GM18507 (cell line): Measurements from ENCODE around the gene KLRF1.
A peak's percentile ranks its signal among the peaks of the same experiment; 100 is the strongest.
"Not testable (repeated sequence)": the region's sequence is repeated elsewhere in the genome, so short reads cannot be mapped to it uniquely, and the experiment has no call there.

Experiments
- DNase-seq: peaks from one replicate; pipeline ENCODE4 v3.0.0; 2011; ENCODE audit warnings: low read depth; ENCODE audit not compliant: insufficient read length; ENCODE audit errors: extremely low spot score
- FAIRE-seq: peaks from 2 replicates; lab custom pipeline; 2011; peaks lifted over from hg19 to GRCh38; lab: Jason Lieb, UNC

The KLRF1 gene

DNA sequence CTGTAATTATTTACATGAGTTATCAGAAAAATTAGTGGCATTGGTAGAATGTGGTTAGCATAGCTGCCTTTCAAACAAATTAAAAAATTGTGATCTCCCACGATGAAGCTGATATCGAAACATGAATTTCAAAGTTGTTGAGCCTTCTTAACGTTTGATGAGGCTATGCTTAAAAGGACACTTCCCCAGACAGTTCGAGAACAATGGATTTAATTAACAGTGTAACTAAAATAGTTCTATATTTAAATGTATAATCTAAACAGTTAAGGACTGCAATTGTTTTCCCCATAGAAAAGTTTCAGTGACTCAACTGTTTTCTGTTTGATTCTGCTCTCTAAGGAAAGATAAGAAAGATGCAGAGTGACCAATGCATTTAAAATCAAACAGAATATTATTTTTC is 40.2 kb downstream of the KLRF1 start:
- no peak for DNase-seq
- FAIRE-seq = peak; percentile 21

DNA sequence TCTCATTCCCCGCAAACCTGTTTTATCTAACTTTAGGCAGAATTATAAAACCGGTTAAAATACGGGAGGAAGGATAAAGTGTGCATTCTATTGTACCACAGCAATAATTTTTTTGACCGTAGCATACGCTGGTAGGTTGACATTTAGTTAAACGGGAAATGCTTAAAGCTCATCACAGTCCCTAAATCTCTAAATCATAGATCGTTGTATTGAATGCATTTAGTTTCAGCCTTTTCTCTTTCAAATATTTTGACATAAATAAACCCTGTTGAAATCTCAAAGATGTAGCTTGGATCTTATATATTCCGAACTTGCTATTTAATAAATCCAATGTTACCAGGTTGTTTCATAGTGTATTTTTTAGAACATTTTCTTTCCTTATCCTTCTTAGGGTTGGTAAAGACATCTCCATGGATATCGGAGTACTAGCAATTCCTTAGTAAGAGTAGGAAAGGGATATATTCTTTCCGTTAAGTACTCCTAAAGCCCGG is 41.1 kb downstream of the KLRF1 start:
- DNase-seq (no peak), FAIRE-seq (peak; percentile 62)

DNA sequence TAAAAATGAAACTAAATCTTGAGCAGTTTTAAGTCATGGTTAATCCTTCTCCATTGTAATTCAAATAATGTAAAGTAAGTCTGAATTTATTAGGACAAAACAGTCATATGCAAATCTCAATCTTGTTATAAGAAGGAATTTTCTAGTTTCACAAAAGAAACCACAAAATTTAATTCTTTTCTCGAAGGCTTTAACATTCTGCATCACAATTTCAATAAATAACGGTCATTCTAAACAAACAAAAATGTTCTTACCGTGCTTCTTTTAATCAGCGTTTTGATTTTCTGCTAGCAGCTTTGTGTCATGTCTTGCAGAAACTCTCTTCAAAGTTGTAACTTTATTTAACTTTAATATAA is 41.6 kb downstream of the KLRF1 start:
- DNase-seq (no peak), FAIRE-seq (no peak)

DNA sequence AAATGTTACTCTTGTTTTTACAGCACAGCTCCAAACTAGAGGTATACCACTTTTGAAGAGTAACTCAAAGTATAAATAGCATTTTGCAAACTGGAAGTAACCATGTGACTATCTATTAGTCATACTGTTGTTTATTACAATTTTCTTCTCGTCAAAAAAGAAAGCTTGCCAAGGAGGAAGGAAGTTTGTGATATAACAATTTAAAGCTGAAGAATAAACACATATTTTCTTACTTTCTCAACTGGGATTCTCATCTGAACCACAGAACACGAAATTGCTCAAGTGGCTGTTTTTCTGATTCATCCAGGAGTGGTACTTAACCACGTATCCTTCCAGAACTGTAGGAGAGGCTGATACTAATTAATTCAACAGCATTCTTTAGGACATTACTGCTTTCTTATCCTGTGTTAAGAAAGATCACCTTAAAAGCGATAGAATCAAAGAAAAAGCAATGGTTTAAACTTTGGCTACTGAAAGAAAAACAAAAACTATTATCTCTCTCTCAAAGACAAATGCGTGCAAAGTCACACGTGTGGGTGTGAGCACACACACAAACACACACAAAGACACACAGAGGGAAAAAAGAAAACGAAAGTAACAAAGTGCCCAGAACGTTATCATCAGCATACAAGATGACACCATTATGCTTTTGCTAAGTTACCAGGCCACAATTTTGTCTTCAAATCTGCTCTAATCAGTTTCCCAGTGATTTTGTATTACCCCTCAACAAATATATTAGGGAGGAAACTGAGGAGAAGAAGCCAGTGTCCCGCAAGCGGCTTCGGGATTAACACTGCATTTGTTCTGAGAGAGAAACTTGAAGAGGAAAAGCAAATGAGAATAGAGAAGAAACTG is 42.3 kb downstream of the KLRF1 start, which contains the start of gene CLEC2B:
TSS of gene CLEC2B (minus strand) at position 48 of the 855 bp plus-strand sequence.
- DNase-seq = no peak

DNA sequence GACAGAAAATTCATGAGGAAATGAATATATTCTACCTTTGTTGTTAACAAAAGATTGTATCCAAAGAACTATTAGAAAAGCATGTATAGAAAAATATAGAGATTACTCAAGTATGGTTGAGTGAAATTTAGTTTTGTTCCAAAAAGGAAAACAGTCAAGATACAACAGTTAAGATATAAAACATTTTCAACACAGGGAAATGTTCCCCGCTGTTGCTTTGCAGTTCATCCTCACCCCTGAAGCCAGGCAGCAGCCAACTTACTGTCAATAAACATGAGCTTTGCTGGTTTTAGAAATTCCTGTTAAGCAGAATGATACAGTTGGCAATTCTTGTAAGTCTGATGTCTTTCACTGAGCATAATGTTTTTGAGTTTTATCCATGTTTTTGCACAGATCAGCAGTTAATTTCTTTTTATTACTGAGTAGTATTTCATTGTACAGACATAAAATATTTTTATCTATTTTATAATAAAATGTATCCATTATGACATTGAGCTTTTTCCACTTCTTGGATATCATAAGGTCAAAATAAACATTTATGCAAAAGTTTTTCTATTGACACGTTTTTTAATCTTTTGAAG is 43.1 kb downstream of the KLRF1 start:
- DNase-seq (no peak), FAIRE-seq (peak; percentile 49)

More for the DNA sequence above, 42.3 kb downstream of the KLRF1 start, which contains the start of gene CLEC2B:
- FAIRE-seq = peak; percentile 83

DNA sequence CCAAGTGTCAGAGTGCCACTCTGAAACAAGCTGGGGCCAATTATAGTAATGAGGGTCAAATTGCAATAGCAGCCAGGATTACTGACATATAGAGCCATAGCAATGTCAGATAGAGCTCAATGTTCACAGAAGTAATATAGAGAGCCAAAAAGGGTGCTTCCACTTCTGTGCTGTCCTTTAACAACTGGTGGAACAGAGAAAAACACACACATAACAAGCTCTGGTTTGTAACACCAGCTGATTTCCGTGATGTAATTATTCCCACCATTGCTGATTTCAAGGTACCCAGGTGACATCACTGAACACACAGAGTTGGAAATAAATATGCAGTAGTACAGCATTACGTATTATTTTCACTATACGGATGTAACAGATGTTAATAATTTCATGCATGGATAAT is 44.9 kb downstream of the KLRF1 start:
- DNase-seq (no peak), FAIRE-seq (no peak)

DNA sequence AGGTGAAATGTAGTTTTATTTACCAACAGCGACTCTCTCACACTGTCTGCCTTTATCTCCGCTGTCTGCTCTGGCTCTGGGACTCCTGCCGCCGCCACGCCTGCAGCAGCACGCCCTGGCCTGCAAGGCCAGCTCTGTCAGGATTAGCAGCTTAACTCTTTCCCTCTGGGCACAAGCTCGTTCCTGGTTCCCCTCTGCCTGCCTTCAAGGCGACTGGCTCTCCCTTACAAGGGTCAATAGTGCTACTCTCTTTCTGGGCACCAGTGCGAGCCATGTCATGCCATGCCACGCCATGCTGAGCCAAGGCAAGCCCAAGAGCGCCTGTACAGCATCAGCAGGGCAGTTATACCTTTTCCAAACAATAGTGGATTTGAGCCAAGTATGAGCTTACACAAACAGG is 45.5 kb downstream of the KLRF1 start:
- no peak for FAIRE-seq

DNA sequence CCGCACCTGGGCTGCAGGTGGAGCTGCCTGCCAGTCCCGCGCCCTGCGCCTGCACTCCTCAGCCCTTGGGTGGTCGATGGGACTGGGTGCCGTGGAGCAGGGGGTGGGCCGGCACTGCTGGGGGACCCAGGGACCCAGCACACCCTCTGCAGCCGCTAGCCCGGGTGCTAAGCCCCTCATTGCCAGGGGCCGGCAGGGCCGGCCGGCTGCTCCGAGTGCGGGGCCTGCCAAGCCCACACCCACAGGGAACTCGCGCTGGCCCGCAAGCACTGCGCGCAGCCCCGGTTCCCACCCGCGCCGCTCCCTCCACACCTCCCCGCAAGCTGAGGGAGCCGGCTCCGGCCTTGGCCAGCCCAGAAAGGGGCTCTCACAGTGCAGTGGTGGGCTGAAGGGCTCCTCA is 48.8 kb downstream of the KLRF1 start:
- DNase-seq, FAIRE-seq: not testable (repeated sequence)

More for the DNA sequence above, 45.5 kb downstream of the KLRF1 start:
- DNase-seq = no peak

DNA sequence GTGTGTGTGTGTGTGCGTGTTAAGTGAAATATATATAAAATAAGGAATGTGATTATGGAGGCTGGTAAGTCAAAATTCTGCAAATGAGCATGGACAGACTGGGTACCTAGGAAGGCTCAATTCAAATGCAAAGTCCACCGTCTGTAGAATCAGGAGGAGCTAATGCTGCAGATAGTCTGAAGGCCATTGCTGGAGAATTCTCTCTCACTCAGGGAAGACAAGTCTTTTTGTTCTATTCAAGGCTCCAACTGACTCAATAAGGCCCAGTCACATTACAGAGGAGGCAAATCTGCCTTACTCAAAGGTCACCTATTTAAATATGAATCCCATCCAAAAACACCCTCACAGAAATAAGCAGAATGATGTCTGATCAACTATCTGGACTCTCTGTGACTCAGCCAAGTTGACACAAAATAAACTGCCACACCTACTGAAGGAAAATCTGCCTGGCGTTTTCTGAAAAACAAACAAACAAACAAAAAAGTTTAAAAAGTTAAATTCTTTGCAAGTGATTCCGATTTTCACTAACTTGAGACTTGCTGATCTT is 53.3 kb downstream of the KLRF1 start:
- DNase-seq (no peak), FAIRE-seq (no peak)

DNA sequence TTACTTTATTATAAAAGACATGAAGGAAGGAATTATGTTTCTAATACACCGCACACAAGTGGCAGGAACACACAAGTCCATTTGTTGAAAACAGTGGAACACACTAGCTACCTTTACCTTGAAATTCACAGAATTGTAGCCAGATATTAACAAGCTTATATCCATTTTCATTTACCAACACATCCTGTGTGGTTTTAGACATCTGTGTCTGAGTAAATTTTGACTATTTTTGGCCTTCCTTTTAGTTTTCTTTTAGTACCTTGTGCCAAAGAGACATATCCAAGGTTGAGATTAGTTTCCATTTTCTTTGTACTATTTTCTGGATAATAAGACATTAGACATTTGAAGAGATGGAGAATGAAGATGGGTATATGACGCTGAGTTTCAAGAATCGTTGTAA is 54.0 kb downstream of the KLRF1 start, which contains the start of gene KLRF2:
TSS of gene KLRF2 (plus strand) at position 244 of the 400 bp plus-strand sequence. CDS start at position 351, 107 bp downstream.
- no peak for DNase-seq
- no peak for FAIRE-seq

DNA sequence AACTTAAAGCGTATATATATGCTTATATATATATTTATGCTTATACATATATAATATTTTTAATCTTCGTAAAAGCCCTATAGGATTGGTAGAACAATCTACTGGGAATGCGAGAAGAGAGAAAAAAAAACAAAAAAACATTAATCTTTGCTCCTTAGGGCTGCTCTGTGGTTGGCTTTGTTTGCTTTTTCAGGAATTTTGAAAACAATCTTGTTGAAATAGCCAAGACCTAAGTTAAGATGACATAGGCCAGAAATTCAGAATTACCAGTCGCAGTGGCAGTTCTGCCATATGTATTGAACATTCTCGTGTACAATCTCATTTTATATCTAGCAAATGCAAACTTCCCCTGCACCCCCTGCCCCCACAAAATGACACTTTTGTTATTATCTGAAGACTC is 54.7 kb downstream of the KLRF1 start:
- FAIRE-seq (no peak), DNase-seq (no peak)

DNA sequence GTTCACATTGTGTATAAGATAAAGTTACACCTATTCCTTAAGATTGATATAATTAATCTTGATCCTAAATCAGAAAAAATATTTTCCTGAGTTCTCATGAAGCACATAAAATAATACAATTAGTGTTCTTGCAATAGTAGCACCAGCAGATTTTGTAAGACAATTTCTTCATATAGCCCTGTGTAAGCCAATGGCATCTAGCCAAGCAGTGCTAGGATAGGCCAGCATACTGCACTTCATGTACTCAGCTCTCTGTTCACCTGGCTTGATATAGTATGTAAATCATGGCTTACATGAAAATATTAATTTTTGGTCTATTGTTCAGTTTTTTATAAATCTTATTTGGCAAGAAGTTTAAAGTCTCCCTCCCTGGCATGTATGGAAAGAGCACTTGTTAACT is 55.9 kb downstream of the KLRF1 start:
- no peak for FAIRE-seq
- no peak for DNase-seq

DNA sequence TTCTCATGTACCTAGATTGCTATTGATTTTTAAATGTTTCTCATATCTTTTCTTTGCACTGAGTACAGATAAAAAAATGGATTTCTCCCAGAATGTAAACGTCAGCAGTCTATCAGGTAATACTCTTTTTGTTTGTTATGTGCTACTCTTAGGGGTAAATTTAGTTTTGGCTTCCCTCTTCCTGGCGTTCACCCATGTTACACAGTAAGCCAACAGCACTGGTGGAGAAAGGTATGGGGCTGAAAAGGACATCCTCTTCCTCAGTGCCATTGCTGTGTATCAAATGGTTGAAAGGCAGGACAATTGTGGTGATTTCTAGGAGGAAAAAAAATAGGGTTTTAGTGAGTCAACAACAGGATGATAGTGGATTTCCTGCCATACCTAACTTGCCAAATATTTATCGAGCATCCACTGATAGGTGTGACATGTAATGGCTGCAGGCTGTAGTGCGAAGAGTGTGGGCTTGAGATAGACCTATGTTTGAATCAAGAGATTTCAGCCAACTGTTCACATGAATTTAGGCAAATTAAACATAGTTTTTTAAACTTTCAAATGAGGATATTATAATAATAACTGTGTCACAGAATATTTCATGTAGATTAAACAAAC is 61.5 kb downstream of the KLRF1 start:
- DNase-seq (no peak), FAIRE-seq (no peak)
